Immature natural killer cell (primary cell): ENCODE measurements around the gene TMEM212. TPM values are rescaled to one million over a fixed set of nuclear protein-coding genes. Genes with fewer than 3 reads are reported as not detected.

Experiments
- DNase-seq, 3 donors: peaks; one replicate each; pipeline ENCODE4 v3.0.0; 2022; ENCODE audit warnings: mixed read lengths in 1 of 3
- H3K27ac Mint-ChIP-seq, 6 donors: one replicate each; pipeline ENCODE4 v1.8.0; 2020; ENCODE audit warnings: mixed read lengths in 6 of 6, mild to moderate bottlenecking in 5 of 6, inconsistent platforms in 4 of 6, moderate library complexity in 3 of 6
- H3K27me3 Mint-ChIP-seq, 3 donors: one replicate each; pipeline ENCODE4 v1.8.0; 2020 to 2021; ENCODE audit warnings: low read depth in 3 of 3, mild to moderate bottlenecking in 3 of 3, mixed read lengths in 3 of 3, moderate library complexity in 3 of 3, inconsistent platforms in 1 of 3
- H3K36me3 Mint-ChIP-seq, 3 donors: one replicate each; pipeline ENCODE4 v1.8.0; 2020; ENCODE audit warnings: mixed read lengths in 3 of 3, inconsistent platforms in 2 of 3, mild to moderate bottlenecking in 2 of 3
- H3K4me1 Mint-ChIP-seq, 2 donors: one replicate each; pipeline ENCODE4 v1.8.0; 2020; ENCODE audit warnings: inconsistent platforms in 2 of 2, mild to moderate bottlenecking in 2 of 2, mixed read lengths in 2 of 2, moderate library complexity in 1 of 2
- H3K4me3 Mint-ChIP-seq, 5 donors: one replicate each; pipeline ENCODE4 v1.8.0; 2020; ENCODE audit warnings: mild to moderate bottlenecking in 5 of 5, mixed read lengths in 5 of 5, inconsistent platforms in 3 of 5, moderate library complexity in 3 of 5
- H3K9me3 Mint-ChIP-seq, 6 donors: one replicate each; pipeline ENCODE4 v1.8.0; 2020; ENCODE audit warnings: mild to moderate bottlenecking in 6 of 6, mixed read lengths in 6 of 6, inconsistent platforms in 4 of 6, moderate library complexity in 3 of 6
- polyA plus RNA-seq, 3 donors: library from polyadenylated mRNA; unstranded; fragments of 300-500 nt; fragmentation: Illumina TruSeq; gene quantifications; one replicate each; pipeline ENCODE4 v1.2.3, GENCODE V29; 2021

TMEM212 gene
- polyA plus RNA-seq, 3 donors from 2014 or later, result not detected

DNA sequence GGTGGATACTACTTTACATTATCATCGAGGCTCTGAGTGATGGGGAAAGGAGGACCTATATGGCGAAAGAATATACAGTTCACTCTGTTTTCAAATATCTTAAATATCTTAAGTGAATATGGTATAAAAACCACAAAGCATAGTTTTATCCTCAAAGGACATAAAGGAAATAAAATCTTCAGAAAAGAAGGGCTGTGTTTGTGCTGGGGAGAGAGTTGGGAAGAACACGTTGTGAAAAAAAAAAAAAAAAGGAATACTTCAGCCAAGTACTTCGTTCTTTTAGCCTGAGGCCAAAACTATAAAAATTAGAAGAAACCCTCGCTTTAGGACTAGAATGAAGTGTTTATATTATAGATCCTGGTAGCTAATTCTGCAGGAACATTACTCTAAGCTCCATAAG lies 10.2 kb upstream of the TMEM212 start:
- Mint-ChIP-seq H3K27ac (no peak overlapping the region), H3K9me3 (no peaks in the 10 kb centered on the region), H3K4me1 (peaks cover 2 to 7% of the 10 kb centered on the region in 2 donors), H3K36me3 (peaks cover 0 to 4% (median 0%) of the 10 kb centered on the region in 3 donors), H3K4me3 (no peak overlapping the region), H3K27me3 (peaks cover 0 to 4% (median 1%) of the 10 kb centered on the region in 3 donors)
- no peak for DNase-seq

GRCh38 chr3:171833789-171834460 lies 9.2 kb upstream of the TMEM212 start:
- Mint-ChIP-seq H3K4me3 (no peak overlapping the region), H3K27ac (no peak overlapping the region), H3K27me3 (peaks cover 0 to 4% (median 2%) of the 10 kb centered on the region in 3 donors), H3K9me3 (no peaks in the 10 kb centered on the region), H3K36me3 (peaks cover 0 to 4% (median 0%) of the 10 kb centered on the region in 3 donors), H3K4me1 (no peaks in the 10 kb centered on the region)
- DNase-seq, result peak in 2 of 3 donors; percentile 26 to 30

GRCh38 chr3:171834461-171834801 lies 8.7 kb upstream of the TMEM212 start:
- no peak for DNase-seq
- H3K36me3 Mint-ChIP-seq, result peaks cover 0 to 4% (median 0%) of the 10 kb centered on the region in 3 donors
- no peaks in the 10 kb centered on the region for H3K9me3 Mint-ChIP-seq
- H3K4me3 Mint-ChIP-seq, result no peak overlapping the region
- no peaks in the 10 kb centered on the region for H3K4me1 Mint-ChIP-seq
- H3K27ac Mint-ChIP-seq, result no peak overlapping the region
- peaks cover 0 to 4% (median 3%) of the 10 kb centered on the region in 3 donors for H3K27me3 Mint-ChIP-seq

DNA sequence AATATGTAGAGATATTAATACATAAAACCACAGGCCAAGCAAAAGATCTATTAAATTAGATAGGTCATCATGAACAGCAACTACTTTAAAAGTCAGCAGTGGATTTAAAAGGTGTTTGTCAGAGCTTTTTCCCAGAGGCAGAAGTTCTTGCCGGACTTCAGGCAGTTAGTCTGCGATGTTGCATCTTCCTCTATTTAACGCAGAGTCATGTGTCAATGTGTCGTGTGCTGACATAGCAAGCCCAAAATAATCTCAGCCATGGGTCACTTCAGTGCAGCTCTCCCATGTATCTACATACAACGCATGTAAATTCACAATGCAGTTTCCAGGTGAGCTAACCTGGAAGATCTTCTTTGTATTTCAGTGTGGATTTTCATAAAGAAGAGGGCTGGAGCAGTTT lies 8.0 kb upstream of the TMEM212 start:
- Mint-ChIP-seq H3K36me3 (peaks cover 0 to 4% (median 0%) of the 10 kb centered on the region in 3 donors), H3K4me1 (no peaks in the 10 kb centered on the region), H3K4me3 (no peak overlapping the region), H3K27me3 (peaks cover 0 to 4% (median 3%) of the 10 kb centered on the region in 3 donors), H3K9me3 (no peaks in the 10 kb centered on the region), H3K27ac (no peak overlapping the region)
- DNase-seq, result no peak

DNA sequence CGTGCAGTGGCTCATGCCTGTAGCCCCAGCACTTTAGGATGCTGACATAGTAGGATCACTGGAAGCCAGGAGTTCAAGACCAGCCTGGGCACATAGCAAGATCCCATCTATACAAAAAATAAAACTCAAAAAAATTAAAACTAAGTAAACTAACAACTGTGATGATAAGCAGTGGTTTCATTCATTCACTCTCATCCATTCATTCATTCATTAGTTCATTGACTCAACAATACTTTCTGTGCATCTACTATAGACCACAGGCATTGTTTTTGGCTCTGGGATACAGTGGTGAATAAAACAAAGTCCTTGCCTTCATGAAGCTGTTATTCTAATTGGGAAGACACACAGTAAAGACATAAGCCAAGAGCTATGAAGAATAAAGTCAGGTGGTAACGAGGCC lies 7.5 kb upstream of the TMEM212 start:
- H3K4me3 Mint-ChIP-seq, result no peak overlapping the region
- DNase-seq, result no peak
- no peaks in the 10 kb centered on the region for H3K4me1 Mint-ChIP-seq
- H3K27ac Mint-ChIP-seq, result no peak overlapping the region
- H3K27me3 Mint-ChIP-seq, result peaks cover 0 to 3% (median 3%) of the 10 kb centered on the region in 3 donors
- H3K9me3 Mint-ChIP-seq, result no peaks in the 10 kb centered on the region
- peaks cover 0 to 4% (median 0%) of the 10 kb centered on the region in 3 donors for H3K36me3 Mint-ChIP-seq

GRCh38 chr3:171836855-171837254 lies 6.3 kb upstream of the TMEM212 start:
- H3K27me3 Mint-ChIP-seq, result peaks cover 0 to 3% (median 3%) of the 10 kb centered on the region in 3 donors
- no peak for DNase-seq
- H3K4me1 Mint-ChIP-seq, result no peaks in the 10 kb centered on the region
- H3K4me3 Mint-ChIP-seq, result no peak overlapping the region
- H3K36me3 Mint-ChIP-seq, result peaks cover 0 to 4% (median 0%) of the 10 kb centered on the region in 3 donors
- H3K27ac Mint-ChIP-seq, result no peak overlapping the region
- no peaks in the 10 kb centered on the region for H3K9me3 Mint-ChIP-seq

DNA sequence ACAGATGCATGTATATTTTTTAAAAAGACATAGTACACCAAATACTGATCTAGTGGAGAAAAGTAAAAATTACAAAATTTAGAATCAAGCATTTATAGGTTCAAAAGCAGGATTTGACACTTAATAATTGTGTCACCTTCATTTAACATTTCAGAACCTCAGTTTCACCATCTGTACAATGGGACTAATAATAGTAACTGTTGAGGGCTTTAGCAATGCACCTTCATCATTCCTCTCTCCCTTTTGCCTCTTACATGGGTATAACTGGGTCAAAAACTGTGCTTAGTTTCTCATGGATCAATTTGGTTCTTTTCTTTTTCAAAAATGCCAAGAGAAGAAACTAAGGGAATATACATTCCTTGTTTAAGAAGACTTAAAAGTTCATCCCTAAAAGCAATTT lies 5.5 kb upstream of the TMEM212 start:
- no peaks in the 10 kb centered on the region for H3K9me3 Mint-ChIP-seq
- no peak for DNase-seq
- H3K4me1 Mint-ChIP-seq, result no peaks in the 10 kb centered on the region
- H3K36me3 Mint-ChIP-seq, result peaks cover 0 to 4% (median 0%) of the 10 kb centered on the region in 3 donors
- no peak overlapping the region for H3K27ac Mint-ChIP-seq
- H3K4me3 Mint-ChIP-seq, result no peak overlapping the region
- H3K27me3 Mint-ChIP-seq, result peaks cover 0 to 3% (median 3%) of the 10 kb centered on the region in 3 donors

DNA sequence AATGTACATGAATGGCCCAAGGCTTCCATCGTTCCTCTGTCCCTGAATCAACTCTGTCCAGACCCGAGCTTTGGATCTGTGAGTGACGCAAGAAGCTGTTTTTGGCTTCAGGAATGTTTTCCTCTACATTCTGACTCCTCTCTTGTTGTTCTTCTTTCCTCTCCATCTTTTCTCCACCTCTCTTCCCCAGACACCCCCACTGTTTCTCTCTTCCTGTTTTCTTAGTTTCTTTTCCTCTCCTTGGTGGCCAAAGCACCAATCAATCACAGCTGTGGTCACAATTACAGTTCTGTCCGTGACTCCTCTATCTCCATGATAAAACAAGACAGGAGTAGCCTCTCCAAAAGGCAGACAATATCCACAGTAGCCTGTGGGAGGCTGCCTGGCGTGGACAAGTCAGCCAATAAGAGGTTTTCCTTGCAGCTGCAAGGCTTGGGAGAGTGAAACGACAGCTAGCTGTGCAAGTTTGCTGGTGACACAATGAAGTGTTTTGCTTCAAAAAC lies 4.9 kb upstream of the TMEM212 start:
- Mint-ChIP-seq H3K27me3 (peaks cover 0 to 3% (median 0%) of the 10 kb centered on the region in 3 donors), H3K27ac (no peak overlapping the region), H3K4me1 (no peaks in the 10 kb centered on the region), H3K36me3 (peaks cover 0 to 4% (median 0%) of the 10 kb centered on the region in 3 donors), H3K9me3 (no peaks in the 10 kb centered on the region), H3K4me3 (no peak overlapping the region)
- no peak for DNase-seq

- no peak for DNase-seq
- Mint-ChIP-seq H3K36me3 (peaks cover 0 to 4% (median 0%) of the 10 kb centered on the region in 3 donors), H3K9me3 (no peaks in the 10 kb centered on the region), H3K4me1 (no peaks in the 10 kb centered on the region), H3K27me3 (peaks cover 0 to 3% (median 0%) of the 10 kb centered on the region in 3 donors), H3K27ac (no peak overlapping the region), H3K4me3 (no peak overlapping the region)
Measured at GRCh38 chr3:171839270-171839669, 3.9 kb upstream of the TMEM212 start.

- peaks cover 0 to 4% (median 0%) of the 10 kb centered on the region in 3 donors for H3K36me3 Mint-ChIP-seq
- DNase-seq, result no peak
- H3K27me3 Mint-ChIP-seq, result peaks cover 0 to 3% (median 0%) of the 10 kb centered on the region in 3 donors
- H3K27ac Mint-ChIP-seq, result no peak overlapping the region
- no peaks in the 10 kb centered on the region for H3K9me3 Mint-ChIP-seq
- no peak overlapping the region for H3K4me3 Mint-ChIP-seq
- H3K4me1 Mint-ChIP-seq, result no peaks in the 10 kb centered on the region
Measured at GRCh38 chr3:171840445-171840810, 2.7 kb upstream of the TMEM212 start.

DNA sequence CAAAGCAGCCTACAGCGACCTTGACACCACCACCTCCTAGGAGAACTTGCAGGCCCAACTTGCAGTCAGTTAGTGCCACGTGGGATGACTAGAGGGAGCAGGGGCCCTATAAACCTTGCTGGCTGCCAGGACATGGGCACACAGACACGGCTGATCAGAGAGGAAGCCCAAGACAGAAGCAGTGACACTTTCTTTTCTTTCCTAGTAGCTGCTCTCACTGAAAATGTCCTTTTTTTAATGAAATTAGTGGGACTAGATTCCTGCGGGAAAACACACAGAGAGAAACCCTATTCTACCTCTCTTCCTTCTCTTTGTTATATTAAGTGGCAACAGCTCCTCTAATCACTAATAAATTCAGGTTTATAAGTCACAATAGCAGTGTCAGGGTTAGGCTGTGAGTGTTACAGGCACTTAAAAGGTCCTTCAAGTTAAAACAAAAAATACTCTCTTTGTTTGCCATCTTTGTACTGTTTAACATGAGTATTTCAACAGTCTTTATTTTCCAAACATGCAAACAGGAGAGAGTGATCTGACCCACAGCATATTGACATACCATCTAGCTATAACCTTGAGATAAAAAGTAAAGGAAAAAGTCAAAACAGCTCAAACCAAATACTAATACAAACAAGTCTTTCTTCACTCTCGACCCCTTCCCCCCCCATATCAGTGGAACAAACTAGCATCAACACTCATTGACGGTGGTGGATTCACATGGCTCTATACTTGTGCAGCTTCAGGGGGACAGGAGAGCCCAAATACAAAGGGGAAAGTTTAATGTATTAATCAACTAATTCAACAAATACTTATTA lies 2.1 kb upstream of the TMEM212 start:
- peaks cover 0 to 5% (median 0%) of the 10 kb centered on the region in 3 donors for H3K27me3 Mint-ChIP-seq
- no peaks in the 10 kb centered on the region for H3K4me1 Mint-ChIP-seq
- no peak overlapping the region for H3K27ac Mint-ChIP-seq
- H3K9me3 Mint-ChIP-seq, result peaks cover 0 to 2% (median 0%) of the 10 kb centered on the region in 6 donors
- H3K36me3 Mint-ChIP-seq, result no peaks in the 10 kb centered on the region
- no peak overlapping the region for H3K4me3 Mint-ChIP-seq
- no peak for DNase-seq

DNA sequence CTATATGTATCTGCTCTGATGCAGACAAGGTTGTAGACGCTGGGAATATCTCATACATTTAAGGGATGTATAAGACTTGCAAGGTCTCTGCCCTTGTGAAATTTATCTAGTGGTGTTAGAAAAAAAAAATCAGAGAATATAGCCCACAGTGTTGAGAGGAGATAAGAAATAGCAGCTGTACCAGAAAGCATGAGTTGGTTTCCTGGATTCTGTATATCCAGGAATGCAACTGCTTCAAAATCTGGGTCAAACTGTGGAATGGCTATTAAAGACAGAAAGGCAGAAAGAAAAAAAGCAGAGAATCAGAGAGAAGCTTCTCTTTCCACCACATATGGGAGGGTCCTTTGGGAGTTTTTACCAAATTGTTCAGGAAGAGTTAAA lies 1.5 kb upstream of the TMEM212 start:
- Mint-ChIP-seq H3K27ac (no peak overlapping the region), H3K9me3 (peaks cover 0 to 2% (median 0%) of the 10 kb centered on the region in 6 donors), H3K4me1 (no peaks in the 10 kb centered on the region), H3K36me3 (no peaks in the 10 kb centered on the region), H3K27me3 (peaks cover 0 to 5% (median 0%) of the 10 kb centered on the region in 3 donors), H3K4me3 (no peak overlapping the region)
- no peak for DNase-seq

GRCh38 chr3:171844873-171845272 lies 1.7 kb downstream of the TMEM212 start:
- Mint-ChIP-seq H3K4me3 (no peak overlapping the region), H3K9me3 (peaks cover 0 to 2% (median 0%) of the 10 kb centered on the region in 6 donors), H3K27ac (no peak overlapping the region), H3K27me3 (peaks cover 0 to 5% (median 2%) of the 10 kb centered on the region in 3 donors), H3K36me3 (no peaks in the 10 kb centered on the region), H3K4me1 (no peaks in the 10 kb centered on the region)
- DNase-seq, result no peak
